GM19238 (cell line): ENCODE results near the gene SLC30A9.

Experiments
- DNase-seq: peaks from one replicate; pipeline ENCODE4 v3.0.0; 2011; ENCODE audit warnings: low spot score; ENCODE audit not compliant: insufficient read length

The SLC30A9 gene

DNA sequence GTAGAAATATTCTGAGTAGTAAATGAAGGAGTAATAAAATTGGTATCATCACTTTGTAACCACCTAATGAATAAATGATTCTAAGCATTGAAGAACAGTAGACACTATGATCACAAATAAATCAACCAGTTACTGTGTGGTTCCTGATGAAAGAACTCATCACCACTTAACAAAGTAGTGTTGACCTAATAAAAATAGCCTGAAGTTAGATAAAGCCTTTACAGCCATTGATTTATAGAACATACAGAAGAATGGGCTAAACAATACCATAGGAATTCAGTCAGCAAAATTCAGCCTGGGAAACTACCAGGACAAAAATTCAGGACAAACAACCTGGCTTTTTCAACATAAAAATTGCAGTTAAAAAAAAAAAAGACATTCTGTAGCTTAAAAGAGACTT, 9.0 kb downstream of the SLC30A9 start:
- no peak for DNase-seq

DNA sequence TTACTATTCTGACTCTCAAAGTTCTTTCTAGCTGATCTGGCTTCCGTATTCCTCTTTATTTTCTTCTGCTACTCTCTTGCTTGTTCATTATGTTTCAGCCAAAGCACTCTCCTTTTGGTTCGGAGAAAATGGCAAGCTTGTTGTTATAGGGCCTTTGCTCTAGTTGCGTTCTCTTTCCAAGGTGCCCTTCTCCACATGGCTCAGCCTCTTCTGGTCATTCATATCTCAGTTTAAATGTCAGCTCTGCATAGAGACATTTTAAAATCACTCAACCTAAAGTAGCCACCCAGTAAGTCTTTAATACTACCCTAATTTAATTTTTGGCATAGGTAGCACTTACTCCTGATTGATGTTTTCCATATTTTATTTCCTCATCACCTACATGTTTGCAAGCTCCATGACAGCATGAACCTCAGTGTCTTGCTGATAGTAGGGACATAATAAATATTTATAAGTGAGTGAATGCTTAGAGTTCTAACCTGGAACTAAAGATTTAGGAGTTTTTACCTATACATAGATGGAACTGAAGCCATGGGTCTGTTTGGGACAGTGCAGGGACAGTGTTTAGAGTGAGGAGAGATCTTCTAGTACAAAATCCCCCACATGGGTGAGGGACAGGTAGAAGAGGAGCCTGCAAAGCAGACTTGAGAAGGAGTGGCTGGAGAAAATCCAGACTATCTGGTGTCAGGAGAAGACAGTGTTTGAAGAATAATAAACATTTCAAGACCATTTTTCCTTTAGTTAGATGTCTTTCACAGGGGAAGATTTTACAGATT, 17.9 kb downstream of the SLC30A9 start:
- DNase-seq = no peak

DNA sequence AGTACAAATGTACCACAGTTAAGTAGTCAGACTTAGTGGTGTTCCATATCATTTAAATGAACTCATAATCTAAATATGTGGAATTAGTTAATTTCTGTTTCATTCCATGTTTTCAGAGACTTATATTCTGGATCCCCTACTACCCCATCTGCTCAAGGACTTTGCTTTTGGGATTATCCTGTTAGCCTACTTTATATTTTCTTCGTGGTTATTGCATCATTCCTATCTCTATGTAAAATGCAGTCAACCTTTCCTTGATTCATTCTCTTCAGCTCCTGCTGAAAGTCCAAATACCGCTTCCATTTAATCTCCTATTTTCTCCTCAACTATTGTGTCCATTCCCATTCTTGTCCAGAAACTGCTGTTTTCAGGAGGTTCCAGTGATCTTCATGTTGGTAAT, 25.1 kb downstream of the SLC30A9 start:
- DNase-seq = no peak

DNA sequence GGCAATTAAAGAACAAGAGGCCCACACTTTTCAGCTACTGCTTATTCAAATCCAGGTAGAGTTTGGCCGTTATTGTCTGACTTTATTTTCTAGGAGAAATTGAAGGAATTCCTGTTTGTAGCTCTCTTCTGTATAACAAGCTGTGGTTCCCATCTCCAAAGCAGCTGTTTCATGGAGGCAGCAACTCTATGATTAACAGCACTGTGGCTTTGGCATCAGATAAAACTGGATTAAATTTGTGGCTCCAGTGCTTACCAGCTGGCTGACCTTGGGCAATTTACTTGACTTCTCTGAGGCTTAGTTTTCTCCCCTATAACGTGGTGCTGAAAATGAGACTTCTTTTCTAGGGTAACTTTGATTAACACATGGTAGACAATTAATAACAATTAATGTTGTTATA, 28.1 kb downstream of the SLC30A9 start:
- no peak for DNase-seq

DNA sequence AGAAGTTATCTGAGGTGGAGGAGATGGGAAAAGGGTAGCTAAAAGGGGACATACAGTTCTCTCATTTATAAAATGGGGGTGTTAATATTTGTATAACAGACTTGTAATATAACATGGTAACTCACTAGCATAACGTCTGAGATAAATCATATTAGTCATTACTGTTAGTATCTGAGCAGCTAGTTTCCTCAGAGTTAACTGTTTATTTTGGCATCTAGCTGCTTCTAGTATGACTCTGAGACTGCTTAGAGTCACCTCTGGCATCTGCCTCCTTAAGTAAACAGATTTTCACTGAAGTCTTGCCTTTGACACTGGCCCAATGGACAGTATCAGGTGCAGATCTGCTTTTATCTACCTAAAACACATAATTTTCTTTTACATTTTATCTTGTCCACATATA, 58.1 kb downstream of the SLC30A9 start:
- no peak for DNase-seq

DNA sequence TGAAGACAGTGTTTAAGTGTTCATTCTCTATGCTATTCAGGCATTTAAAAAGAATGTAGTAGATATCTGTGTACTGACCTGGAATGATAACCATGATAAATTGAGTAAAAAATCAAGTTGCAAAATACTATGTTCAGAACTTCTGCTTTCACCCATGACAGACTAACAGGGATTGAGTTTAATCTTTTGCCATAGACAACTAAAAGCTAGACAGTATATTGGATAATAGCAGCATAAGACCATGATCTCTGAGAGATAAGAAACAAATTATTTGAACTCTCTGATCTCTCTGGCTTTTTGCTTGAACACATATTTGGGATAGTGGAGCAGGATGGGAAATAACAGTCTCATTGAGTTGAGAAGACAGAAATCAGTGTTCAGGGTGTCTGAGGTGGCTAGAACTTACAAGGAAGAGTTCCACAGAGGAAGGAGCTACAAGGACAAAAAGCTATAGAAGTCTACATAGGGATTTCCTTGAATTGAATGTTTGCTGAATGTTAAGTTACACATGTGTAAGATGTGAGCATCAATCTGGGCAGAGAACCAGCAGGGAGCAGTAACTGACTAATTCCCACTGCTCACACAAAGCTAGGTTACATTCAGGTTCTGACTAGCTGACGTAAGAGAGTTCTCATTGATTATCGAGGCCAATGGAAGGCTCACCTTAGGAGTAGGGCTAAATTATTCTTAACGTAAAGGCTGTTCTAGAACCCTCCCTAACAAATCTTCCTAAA, 60.4 kb downstream of the SLC30A9 start:
- no peak for DNase-seq

DNA sequence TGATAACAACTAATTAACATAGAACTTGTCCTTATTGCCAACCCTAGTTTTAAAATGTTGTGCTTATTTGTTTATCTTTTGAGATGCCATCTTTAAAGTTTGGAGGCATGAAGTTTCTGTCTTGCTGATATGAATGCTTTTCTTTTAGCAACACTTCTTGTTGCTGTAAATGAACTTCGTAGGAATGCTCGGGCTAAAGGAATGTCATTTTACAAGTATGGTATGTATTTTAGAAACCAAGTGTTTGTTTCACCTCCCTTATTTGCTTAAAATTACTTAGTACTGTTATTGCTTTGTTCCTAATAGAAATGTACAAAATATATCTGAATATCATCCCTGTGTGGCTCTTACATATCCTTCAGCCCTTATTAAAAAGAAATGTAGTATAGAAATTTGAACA, 76.1 kb downstream of the SLC30A9 start:
- DNase-seq = no peak

DNA sequence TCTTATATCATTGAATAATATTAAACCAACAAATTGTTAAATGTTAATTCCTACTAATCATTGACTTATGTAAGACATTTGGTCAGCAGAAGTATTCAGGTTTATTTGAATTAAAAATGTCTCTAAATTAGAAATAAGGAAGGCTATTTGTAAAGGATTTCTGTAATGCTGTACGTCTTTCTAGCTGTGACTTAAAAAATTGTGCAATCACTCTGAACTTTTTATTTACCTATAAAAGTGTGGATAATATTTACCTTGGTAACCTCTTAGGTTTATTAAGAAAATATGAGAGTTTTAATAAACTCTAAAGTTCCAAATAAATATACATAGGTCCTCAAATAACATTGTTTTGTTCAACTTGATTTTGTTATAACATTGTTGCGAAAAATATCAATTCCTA, 76.9 kb downstream of the SLC30A9 start:
- DNase-seq = no peak

DNA sequence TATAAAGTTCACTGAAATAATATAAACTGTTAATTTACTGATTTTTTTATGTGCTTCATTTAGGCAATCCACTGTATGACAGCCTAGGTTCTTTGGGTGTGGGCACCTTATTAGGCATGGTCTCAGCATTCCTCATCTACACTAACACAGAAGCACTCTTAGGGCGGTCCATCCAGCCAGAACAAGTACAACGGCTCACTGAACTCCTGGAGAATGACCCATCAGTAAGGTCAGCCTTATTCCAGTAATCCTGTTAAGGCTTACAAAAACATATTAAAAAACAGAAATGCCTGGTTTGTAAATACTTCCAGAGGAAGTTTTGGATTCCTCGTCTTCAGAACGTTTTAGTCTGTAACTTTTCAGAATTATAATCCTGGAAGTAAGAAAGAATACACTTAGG, 80.1 kb downstream of the SLC30A9 start:
- DNase-seq = no peak

DNA sequence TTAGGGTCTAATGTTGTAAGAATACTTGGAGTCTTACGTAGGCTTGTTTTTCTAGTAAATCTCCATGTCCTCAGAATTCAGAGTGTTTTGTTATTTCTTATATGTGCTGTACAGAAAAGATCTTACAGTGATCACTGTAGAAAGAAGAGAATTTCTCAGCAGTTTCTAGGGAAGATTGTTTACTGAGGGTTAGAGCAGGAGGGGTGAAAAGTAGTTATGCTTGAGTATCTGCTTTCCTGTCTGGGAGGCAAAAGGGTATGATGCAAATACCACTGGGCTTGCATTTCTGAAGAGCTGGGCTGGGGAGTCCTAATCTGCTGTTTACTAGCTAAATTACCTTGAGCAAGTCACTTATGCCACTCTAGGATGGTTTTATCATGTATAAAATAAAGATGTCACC, 84.0 kb downstream of the SLC30A9 start:
- DNase-seq = no peak

DNA sequence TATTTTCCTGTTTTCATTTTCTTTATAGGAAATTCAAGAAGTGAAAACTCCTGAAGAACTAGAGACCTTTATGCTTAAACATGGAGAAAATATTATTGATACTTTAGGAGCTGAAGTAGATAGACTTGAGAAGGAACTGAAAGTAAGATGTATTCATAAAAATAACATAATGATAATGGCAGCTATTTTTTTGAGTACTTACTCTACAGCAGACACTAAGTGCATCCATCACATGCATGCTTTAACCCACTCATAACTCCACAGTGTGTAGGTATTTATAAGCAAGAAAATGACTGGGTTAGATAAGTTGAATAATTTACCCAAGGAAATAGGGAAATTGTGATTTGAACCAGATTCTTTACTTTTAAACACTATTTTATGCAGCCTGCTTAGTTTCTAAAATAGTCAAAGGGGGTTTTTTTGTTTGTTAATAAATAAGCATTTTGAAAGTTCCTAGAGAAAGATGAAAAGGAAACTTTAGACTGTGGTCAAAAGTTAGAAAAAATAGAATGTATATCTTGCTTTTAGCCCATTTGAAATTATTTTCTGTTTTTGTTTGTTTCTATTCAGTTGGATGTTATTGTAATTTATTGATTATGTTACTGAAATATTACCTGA, 88.0 kb downstream of the SLC30A9 start:
- peak; percentile 1 for DNase-seq

DNA sequence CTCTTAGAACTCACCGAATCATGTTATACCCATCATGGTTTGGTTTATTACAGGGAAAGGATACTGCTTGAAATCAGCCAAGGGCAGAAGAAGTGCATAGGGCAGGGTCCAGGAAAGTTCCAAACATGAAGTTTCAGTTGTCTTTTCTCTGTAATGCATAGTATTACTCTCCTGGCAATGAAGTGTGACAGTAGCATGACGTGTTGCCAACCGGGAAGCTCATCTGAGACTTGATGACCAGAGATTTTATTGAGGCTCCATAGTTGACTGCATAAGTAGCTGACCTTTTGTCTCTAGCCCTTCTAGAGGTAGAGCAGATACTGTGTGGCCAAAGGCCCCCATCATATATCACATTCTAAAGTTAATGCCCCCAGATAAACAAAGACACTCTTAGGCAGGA, 90.0 kb downstream of the SLC30A9 start:
- no peak for DNase-seq

DNA sequence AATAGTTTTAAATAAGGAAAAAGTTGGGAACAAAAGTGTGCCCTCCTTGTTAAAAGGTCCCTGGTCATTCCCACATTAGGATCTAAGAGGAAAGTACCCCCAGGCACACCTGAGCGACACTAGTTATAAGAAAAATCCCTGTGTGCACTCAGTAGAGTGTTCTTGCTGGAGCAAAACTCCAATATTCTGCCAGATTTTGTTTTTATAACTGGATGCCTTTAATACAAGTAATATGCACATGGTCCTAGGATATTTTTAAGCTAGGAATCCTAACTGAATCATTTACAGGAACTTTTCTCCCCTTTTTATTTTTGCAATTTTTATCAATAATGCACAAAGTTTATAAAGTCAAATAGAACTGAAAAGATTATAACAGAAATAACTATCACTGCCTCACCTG, 93.5 kb downstream of the SLC30A9 start:
- no peak for DNase-seq

DNA sequence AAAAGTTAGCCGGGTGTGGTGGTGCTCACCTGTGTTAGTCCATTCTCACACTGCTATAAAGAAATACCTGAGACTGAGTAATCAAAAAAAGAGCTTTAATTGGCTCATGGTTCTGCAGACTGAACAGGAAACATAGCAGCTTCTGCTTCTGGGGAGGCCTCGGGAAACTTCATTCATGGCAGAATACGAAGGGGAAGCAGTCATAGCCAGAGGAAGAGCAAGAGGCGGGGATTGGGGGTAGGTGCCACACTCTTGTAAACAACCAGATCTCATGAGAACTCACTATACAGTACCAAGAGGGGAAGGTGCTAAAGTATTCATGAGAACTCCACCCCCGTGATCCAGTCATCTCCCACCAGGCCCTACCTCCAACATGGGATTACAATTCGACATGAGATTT, 98.1 kb downstream of the SLC30A9 start:
- no peak for DNase-seq

DNA sequence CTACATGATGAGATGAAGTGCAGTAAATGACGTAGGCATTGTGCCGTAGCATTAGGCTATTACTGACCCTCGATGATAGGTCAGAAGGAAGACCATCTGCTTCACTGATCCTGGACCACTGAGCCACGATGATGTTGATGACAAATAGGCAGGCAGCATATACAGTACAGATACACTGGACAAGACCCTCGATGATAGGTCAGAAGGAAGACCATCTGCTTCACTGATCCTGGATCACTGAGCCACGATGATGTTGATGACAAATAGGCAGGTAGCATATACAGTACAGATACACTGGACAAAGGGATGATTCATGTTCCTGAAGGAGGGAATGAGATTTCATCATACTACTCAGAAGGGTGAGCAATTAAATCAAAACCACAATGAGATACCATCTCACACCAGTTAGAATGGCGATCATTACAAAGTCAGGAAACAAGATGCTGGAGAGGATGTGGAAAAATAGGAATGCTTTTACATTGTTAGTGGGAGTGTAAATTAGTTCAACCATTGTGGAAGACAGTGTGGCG, 111.2 kb downstream of the SLC30A9 start:
- no peak for DNase-seq

DNA sequence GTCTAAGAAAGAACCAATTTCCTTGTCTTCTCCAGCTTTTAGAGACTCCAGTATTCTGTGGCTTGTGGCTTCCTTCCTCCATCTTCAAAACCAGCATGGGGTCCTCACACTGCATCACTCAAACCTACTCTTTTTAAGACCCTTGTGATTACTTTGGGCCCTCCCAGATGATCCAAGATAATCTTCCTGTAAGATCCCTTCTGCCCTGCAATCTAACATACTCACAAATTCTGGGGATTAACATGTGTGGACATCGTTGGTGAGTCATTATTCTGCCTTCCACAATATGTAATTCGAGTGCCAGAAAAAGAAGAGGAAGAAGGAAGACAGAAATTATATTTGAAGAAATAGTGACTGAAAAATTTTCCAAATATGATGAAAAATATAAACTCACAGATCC, 114.2 kb downstream of the SLC30A9 start:
- no peak for DNase-seq

DNA sequence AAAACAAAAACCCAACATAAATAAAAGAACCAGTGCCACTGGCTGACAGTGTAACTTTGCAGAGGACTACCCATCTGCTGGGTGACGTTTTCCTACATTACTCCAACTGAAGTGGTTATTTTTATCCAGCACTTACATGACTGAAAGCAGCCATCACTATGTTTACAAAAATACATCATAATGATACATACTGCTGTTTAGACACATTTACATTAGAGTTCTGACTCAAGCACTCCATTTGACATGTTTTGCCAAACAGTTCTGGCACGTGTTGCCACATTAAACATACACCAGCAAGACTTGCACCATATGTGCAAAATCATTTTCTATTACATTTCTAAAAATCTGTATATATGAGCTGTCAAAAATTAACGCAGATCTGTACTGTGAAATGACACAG, 122.5 kb downstream of the SLC30A9 start:
- DNase-seq = no peak

DNA sequence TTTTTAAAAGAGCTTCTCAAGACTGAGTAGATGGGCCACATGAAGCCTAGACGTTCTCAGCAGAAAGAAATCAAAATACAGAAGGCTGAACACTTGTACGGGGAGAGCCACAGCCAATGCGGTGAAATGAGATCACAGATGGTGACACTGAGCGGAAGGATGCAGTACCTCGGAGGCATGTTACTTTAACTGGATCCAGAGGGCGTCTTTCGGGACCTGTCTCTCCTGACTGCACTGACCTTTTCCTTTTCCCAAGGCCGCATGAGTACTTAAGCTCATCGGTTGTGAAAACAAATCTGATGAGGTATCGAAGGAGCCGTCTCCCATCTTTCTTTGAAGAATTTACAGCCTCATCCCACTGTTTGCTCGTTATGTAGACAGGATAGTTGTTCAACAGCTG, 129.6 kb downstream of the SLC30A9 start:
- no peak for DNase-seq

DNA sequence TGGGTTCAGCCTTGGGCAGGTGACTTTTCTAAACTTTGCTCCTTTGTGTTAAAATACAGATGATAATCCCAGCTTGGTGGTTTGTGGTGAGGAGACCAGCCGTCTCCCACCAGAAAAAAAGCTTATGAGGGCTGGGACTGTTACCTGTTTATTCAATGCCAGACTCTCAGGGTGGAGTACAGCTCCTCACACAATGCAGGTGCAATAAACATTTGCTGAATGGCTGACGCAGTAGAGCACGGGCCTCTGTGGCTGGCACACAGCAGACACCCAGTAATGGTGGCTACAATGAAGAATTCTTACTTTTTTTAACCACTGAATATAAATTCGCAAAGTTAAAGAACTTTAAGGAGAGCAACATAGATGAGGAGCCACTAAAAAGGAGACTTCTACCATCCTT, 131.9 kb downstream of the SLC30A9 start:
- no peak for DNase-seq

DNA sequence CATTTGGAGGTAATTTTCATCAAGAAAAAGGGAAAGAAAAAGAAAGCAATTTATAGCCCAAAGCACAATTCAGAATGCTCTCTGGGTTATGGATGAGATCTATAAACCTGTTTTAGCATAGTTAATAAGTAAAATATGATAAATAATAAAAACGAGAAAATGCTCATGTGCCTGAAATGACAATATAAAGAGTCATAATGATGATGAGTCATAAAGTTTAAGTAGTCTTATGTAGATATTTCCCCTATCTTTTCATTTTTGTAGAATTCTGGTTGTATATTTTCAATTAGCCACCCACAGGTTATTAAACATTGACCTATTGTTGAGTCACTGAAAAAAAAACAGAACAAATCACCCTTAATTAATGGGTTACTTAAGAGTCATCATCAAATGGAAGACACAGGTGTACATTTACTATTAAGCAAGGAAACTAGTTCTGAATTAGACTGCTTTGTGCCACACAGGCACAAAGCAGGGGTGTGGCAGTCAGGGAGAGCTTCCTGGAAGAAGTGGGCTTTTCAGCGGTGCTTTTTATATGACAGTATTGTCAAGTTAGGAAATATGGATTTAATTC, 132.8 kb downstream of the SLC30A9 start:
- no peak for DNase-seq

DNA sequence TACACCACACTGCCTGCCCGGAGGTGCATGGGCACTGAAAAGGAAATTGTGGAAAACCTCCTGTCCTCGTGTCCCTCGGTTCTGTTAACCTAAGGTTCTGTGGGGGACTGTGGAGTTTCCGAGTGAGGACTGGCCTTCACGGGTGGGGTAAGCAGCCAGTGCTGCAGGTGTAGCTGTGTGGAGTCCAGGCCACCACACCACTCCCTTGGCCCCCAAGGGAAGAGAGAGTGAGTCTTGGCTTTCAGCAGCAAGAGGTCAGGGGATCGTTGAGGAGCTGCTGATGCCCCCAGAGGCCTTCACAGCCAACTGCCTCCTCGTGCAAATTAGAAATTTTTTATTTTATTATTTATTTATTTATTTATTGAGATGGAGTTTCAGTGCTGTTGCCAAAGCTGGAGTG, 141.8 kb downstream of the SLC30A9 start:
- DNase-seq = no peak

DNA sequence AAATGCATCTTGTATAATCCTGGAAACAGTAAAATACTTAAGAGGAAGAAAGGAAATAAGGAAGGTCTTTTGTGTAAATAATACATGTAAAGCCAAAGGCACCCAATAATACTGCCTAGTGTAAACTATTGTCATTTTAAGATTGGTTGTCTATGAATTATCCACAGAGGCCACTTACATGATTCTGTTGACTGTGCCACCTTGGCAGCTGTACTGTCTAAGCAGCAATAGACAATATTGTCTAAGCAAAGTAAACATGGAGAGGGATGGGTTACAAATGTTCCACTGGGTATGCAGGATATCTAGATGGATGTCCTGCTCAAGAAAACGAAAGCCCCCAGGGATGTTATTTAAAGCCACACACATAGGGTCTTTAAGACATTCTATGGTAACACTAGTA, 142.7 kb downstream of the SLC30A9 start:
- no peak for DNase-seq
